DND-41 (cell line): Measurements from ENCODE around the gene TMEM245.

ENCODE experiments used
- ATAC-seq: fragments of 200-7000 bp; cut with Tn5 transposase; 3 replicates; pipeline ENCODE4 v1.9.1; 2021; ENCODE audit warnings: low read depth; ENCODE audit not compliant: insufficient read depth
- DNase-seq: peaks from one replicate; pipeline ENCODE4 v3.0.0-alpha.2; 2020
- H2AFZ ChIP-seq: 2 replicates; pipeline ENCODE4 v1.6.0; 2012; ENCODE audit warnings: low read depth, low read length
- H3K27ac ChIP-seq: 2 replicates; pipeline ENCODE4 v1.5.1; 2012; ENCODE audit warnings: low read length, inconsistent platforms
- H3K27me3 ChIP-seq: fragments of 200-600 bp; sonication (generic); 2 replicates; pipeline ENCODE4 v1.6.0; 2012; ENCODE audit warnings: low read length, mild to moderate bottlenecking, inconsistent platforms; ENCODE audit not compliant: insufficient read depth, poor library complexity
- H3K36me3 ChIP-seq: 2 replicates; pipeline ENCODE4 v1.5.1; 2012; ENCODE audit warnings: low read length, inconsistent platforms; ENCODE audit not compliant: insufficient read depth
- H3K4me1 ChIP-seq: 2 replicates; pipeline ENCODE4 v1.5.1; 2012; ENCODE audit warnings: mild to moderate bottlenecking, low read length; ENCODE audit not compliant: insufficient read depth
- H3K4me2 ChIP-seq: 2 replicates; pipeline ENCODE4 v1.6.0; 2012; ENCODE audit warnings: mild to moderate bottlenecking, moderate library complexity, low read length, inconsistent platforms; ENCODE audit not compliant: insufficient read depth
- H3K4me3 ChIP-seq, 2 experiments: fragments of 200-600 bp in 1 of 2; shearing (Covaris generic) in 1 of 2; 2 replicates each; pipeline ENCODE4 v1.5.1; 2012 to 2016; ENCODE audit warnings: inconsistent platforms in 2 of 2, low read length in 2 of 2, mild to moderate bottlenecking in 2 of 2, low read depth in 1 of 2, moderate library complexity in 1 of 2
- H3K79me2 ChIP-seq: 2 replicates; pipeline ENCODE4 v1.6.0; 2012; ENCODE audit warnings: low read length, inconsistent platforms; ENCODE audit not compliant: insufficient read depth
- H3K9ac ChIP-seq: 2 replicates; pipeline ENCODE4 v1.6.0; 2012; ENCODE audit warnings: low read depth, mild to moderate bottlenecking, inconsistent platforms, low read length, moderate library complexity
- H3K9me3 ChIP-seq: 2 replicates; pipeline ENCODE4 v1.5.1; 2012; ENCODE audit warnings: low read length, moderate library complexity, mild to moderate bottlenecking, inconsistent platforms; ENCODE audit not compliant: insufficient read depth, severe bottlenecking
- H4K20me1 ChIP-seq: 2 replicates; pipeline ENCODE4 v1.6.0; 2012; ENCODE audit warnings: low read length; ENCODE audit not compliant: insufficient read depth
- EZH2 ChIP-seq: IDR thresholded peaks from 3 replicates; pipeline ENCODE4 v1.6.1; 2012; ENCODE audit warnings: borderline replicate concordance, low read depth, mild to moderate bottlenecking, moderate library complexity, low read length, inconsistent platforms; ENCODE audit not compliant: severe bottlenecking
- TF ChIP-seq, protein P1 (sequence below): IDR thresholded peaks from 2 replicates; pipeline ENCODE4 v1.5.1; 2012; ENCODE audit warnings: borderline replicate concordance, low read length, moderate library complexity, mild to moderate bottlenecking; ENCODE audit not compliant: poor library complexity, severe bottlenecking; ENCODE audit errors: extremely low read depth

The TMEM245 gene

DNA sequence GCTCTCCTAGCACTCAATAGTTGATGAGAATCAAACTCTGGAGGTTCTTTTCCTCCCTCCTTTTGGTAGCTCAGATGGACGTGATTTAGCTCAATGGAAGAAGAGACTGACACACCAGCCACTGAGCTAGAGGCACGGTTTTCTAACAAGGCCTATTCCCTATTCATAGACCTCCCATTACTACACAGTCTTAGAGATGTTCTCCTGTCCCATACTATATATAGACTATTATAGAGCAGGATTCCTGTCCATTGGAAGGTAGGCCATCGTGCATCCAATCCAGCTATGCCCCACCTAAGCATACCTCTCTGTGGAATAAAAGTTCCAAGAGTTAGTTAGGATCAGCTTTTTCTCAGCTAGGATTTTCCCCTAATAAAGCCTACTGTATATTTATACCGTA is 76.2 kb downstream of the TMEM245 start:
- no peak overlapping the region for H2AFZ ChIP-seq

DNA sequence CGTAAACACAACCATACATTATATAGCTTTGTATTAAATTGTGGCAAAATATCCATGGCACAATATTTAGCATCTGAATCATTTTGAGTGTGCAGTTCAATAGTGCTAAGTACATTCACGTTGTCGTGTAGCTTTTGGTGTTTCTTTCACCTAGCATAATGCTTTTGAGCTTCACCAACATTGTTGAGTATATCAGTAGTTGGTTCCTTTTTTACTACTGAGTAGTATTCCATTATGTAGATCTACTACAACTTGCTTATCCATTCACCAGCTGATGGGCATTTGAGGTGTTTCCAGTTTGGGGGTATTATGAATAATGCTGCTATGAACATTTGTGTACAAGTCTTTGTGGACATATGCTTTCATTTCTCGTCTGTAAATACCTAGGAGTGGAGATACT is 79.2 kb downstream of the TMEM245 start:
- Histone ChIP-seq H3K9ac (no peak overlapping the region), H2AFZ (no peak overlapping the region), H3K4me1 (no peaks in the 10 kb centered on the region), H3K4me2 (no peak overlapping the region), H3K27me3 (no peaks in the 10 kb centered on the region), H3K79me2 (0 out of 2 replicates have a peak, but pooled peaks cover 3% of the 10 kb centered on the region), H4K20me1 (no peaks in the 10 kb centered on the region), H3K4me3 (no peak overlapping the region), H3K9me3 (no peaks in the 10 kb centered on the region), H3K27ac (no peak overlapping the region), H3K36me3 (peaks cover 83% of the 10 kb centered on the region)
- TF ChIP-seq EZH2: no peak
- TF ChIP-seq, protein P1, sequence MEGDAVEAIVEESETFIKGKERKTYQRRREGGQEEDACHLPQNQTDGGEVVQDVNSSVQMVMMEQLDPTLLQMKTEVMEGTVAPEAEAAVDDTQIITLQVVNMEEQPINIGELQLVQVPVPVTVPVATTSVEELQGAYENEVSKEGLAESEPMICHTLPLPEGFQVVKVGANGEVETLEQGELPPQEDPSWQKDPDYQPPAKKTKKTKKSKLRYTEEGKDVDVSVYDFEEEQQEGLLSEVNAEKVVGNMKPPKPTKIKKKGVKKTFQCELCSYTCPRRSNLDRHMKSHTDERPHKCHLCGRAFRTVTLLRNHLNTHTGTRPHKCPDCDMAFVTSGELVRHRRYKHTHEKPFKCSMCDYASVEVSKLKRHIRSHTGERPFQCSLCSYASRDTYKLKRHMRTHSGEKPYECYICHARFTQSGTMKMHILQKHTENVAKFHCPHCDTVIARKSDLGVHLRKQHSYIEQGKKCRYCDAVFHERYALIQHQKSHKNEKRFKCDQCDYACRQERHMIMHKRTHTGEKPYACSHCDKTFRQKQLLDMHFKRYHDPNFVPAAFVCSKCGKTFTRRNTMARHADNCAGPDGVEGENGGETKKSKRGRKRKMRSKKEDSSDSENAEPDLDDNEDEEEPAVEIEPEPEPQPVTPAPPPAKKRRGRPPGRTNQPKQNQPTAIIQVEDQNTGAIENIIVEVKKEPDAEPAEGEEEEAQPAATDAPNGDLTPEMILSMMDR: no peak
- ATAC-seq (no peak), DNase-seq (no peak)

More for the DNA sequence above, 76.2 kb downstream of the TMEM245 start:
- H4K20me1 ChIP-seq: no peaks in the 10 kb centered on the region
- no peak for DNase-seq
- no peaks in the 10 kb centered on the region for H3K27me3 ChIP-seq
- no peak for ATAC-seq
- H3K9ac ChIP-seq: no peak overlapping the region
- H3K4me2 ChIP-seq: no peak overlapping the region
- no peak overlapping the region for H3K4me3 ChIP-seq
- TF ChIP-seq, protein P1: no peak
- TF ChIP-seq EZH2: no peak
- H3K9me3 ChIP-seq: no peaks in the 10 kb centered on the region
- H3K36me3 ChIP-seq: peaks cover 84% of the 10 kb centered on the region
- H3K27ac ChIP-seq: no peak overlapping the region
- no peaks in the 10 kb centered on the region for H3K79me2 ChIP-seq
- no peaks in the 10 kb centered on the region for H3K4me1 ChIP-seq

DNA sequence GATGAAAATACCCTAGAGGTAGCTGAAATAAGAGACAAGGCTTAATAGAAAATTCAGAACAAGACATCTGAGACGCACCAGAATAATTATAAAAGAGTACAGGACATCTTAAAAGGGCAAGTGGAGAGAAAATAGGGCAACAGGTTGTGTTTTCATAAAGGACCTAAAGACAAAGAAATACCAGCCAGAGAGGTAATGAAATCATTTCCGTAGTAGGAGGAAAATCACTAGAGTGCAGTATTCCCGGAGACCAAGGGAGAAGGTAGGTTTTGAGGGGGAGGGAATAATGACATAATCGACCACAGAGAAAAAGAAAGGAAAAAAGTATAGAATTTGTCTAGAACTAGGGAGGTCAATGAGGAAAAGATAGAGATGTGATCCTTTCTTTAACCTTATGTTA is 80.2 kb downstream of the TMEM245 start:
- ATAC-seq (no peak), DNase-seq (no peak)
- Histone ChIP-seq H3K9ac (no peak overlapping the region), H3K79me2 (0 out of 2 replicates have a peak, but pooled peaks cover 3% of the 10 kb centered on the region), H3K27me3 (no peaks in the 10 kb centered on the region), H3K4me1 (no peaks in the 10 kb centered on the region), H3K4me2 (no peak overlapping the region), H3K27ac (no peak overlapping the region), H3K9me3 (no peaks in the 10 kb centered on the region), H2AFZ (no peak overlapping the region), H3K4me3 (no peak overlapping the region), H4K20me1 (no peaks in the 10 kb centered on the region), H3K36me3 (peaks cover 82% of the 10 kb centered on the region)
- TF ChIP-seq, protein P1: no peak
- TF ChIP-seq EZH2: no peak
